Suppressor macrophage treated with lipopolysaccharide for 4 hours (primary cell): ENCODE results near the gene C19orf81.

Experiments used
- DNase-seq: peaks from one replicate; pipeline ENCODE4 v3.0.0-alpha.2; 2020

The C19orf81 gene

DNA sequence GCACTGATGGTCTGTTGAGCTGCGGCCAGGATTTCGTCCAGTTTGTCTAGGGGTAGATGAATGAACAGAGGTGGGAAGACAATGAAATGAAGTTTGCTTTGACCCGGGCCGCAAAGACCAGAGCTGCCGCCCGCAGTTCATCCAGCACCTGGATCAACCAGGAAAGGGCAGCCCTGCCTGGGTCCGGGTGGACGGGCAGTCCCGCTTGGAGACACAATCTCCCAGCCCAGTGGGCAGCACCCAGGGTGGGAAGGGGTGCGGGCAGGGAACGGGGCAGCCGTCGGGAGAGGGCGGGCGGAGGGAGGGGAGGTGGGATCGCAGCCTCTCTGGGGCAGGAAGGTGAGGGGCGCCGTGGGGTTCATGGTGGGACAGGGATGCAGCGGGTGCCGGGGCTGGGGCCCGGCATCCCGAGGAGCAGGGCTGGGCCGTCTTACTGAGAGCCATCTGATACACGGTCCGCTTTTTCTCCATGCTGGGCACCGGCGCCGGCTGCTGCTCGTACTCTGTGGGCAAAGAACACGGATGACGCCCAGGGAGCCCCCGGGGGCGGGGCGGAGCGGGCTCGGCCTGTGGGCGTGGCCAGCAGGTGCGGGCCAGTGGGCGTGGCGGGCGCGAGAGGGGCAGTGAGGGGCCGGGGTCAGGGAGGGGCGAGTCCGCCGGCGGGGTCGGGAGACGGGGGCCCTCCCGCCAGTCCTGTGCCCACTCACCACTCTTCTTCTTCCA, 37.2 kb downstream of the C19orf81 start:
- no peak for DNase-seq

DNA sequence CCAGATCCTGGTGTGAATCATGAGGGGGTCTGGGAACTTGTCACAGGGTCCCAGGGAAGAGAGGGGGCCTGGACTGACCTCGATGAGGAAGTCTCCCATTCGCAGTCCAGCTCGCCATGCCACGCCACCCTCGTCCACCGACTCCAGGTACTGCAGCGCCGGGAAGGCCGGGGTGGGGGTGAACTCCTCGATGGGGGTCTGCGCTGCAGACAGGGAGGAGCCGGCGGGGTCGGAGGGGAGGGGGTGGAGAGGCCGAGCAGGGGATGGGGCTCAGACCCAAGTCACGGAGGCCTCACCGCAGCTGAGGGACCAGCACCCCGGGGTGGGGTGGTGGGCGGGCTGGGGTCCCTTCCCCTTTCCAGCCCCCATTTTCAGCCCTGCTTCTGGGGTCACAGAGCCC, 39.5 kb downstream of the C19orf81 start:
- DNase-seq: no peak

DNA sequence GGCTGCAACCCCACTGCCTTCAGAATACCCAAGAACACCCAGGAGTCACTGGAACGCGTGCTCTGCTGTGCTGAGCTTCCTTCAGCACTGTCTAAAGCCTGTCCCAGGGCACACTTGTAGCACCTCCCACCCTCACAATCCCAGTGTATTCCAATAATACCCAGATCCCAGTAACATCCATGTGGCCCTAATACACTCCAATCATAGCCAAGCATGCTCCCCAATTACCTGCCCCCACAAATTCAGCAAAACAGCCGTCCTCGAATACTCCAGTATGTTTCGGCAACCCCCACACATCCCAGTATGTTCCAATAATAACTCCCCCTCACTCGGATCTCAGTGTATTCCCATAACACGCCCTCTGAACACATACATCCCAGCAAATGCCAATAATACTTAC, 41.2 kb downstream of the C19orf81 start:
- DNase-seq: no peak

DNA sequence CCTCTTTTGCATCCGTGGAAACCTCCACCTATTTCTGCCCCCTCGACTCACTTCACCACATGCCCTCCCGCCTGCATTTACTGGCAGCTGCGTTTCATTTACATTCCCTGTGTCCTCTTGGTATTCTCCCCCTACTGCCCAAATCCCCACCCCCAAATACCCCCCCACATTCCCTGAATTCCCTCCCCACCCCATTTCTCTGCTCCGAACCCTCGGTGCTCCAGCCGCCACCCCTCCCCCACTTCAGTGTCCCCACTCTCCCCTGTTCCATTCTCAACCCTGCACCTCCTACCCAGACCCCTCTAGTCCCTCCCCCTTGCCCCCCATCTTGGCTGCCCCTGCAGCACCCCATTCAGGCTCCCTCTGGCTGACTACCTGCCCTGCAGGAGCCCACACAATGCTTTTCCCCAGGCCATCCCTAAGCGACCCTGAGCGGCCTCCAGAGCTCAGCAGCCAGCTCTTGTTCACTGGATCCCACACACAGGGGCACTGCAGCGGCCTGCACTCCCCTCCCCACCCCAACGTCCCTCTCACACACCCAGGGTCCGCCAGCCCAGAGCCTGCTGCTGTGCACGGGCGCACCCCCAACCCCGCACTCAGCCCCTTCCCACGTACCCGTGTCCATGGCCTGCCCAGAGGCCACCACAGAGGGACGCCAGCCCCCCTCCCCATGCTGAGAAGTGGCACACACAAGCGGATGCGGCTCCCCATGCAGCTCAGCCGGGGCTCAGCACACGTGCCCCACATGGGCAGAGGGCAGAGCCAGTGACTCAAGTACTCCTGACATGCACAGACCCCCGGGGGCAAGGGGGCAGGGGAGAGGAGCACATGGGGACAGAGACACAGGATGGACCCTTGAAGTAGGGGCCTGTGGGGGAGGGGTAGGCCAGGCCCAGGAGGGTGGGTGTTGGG, 44.1 kb downstream of the C19orf81 start:
- DNase-seq: no peak

DNA sequence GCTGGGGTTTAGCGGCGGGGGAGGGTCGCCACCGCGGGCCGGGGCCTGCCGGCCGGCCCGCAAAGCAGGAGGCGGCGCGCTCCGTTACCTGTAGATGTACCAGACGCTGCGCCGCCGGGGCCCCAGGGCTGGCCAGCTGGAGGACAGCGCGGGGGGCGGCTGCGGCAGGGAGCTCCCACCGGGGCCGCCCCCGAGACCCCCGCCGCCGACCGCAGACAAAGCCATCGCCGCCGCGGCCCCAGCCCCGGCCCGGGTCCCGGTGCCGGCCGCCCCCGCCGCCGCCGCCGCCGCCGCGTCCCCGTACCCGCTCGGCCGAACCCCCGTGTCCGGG, 45.5 kb downstream of the C19orf81 start:
- no peak for DNase-seq

DNA sequence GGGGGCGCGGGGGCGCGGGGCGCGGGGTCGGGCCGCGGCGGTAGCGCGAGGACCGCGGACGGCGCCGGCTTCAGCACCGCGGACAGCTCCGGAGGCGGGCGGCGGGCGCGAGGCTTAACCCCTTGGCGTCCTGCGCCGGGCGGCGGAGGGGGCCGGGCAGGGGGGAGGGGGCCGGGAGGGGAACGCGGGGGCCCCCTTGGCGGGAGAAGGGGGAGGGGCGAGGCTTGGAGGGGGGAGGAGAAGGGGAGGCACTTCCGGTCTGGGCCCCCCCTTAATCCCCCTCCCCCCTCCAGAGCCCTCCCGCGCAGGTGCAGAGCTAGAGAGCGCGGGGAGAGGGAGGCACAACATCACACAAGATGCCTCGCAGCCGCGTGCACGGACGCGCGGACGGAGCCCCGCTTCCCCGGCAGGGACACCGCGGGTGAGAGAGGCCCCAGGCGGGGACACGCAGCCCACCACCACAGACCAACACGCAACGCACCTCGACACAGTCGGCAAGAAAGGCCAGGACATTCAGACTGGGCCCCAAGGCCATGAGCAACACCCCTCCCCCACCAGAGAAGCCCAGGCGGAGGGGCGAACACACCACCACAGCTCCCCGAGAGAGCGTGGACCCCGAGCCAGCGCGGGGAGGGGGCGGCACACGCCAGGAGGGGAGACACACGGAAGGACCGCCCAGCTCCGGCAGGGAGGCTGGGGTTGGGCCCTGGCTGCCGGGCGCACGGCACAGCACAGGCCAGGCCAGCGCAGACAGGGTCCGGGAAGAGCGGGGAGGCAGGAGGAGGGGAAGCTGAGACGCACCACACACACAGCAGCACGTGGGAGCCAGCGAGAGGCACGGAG, 46.2 kb downstream of the C19orf81 start:
- peak; percentile 16 for DNase-seq

DNA sequence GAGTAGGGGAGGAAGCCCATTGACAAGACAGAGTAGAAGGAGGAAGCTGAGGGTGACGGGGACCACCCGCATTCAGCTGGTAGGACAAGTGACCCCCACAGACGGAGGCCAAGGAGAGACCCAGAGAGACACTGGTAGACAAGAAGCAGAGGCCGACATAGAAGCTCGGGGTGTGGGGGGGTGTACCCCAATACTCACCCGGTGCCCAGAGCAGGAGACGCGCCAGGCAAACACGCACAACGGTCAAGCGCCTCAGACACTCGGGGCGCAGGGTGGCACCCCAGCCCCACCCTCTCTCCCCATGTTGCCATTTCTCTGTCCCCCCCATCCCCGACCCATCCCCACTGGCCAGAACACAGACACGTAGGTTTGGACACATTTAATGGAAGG, 46.8 kb downstream of the C19orf81 start:
- DNase-seq: no peak

DNA sequence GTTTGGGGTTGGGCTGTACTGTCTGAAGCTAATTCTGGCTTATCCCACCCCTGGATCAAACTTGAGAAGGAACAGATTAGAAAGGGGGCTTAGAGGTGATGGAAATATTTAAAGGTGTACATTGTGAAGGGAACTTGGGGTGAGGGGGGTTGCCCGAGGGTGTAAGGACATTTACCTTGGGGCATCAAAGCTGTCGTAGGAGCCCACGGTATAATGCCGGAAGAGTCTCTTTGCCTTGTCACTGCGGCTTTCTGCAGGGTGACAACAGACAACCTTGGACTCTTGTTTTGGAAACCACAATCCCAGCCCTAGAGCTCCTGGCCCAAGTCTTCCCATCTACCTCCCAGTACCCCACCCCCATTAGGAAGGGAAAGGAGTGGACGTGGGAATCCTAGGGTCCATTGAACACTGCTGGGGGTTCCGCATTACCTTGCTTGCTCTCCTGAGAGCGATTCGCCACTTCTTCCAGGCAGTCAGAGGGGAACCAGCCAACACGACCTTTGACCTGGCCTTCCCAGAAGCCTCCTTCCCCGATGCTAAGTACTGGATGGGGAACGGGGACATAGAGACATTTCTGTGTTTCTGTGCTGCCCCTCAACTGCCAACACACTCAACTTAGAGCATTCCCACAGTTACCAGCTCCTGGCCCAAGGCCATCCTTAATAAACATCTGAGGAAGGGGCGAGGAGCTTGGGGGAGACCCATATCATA, 48.3 kb downstream of the C19orf81 start:
- DNase-seq: no peak

DNA sequence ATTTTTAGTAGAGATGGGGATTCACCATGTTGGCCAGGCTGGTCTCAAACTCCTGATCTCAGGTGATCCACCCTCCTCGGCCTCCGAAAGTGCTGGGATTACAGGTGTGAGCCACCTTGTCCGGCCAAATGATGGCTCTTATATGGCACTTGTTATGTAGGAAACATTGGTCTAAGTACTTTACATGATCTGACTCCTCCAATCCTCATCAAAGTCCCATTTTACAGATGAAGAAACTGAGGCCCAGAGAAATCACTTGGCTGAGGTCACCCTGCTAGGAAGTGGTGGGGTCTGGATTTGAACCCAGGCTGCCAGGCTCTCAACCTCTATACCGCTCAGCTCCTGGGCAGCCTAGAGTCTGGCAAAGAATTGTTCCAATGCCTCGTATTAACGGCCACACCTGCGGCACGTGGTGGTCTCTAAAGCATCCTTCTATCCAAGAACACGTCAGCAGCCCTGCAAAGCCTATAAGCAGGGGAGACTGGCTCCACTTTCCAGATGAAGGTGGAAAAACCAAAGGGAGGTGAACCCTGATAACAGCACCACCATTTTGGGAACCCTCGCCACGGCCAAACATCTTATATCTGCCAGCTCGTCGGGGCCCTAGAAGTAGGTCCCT, 52.2 kb downstream of the C19orf81 start:
- no peak for DNase-seq

DNA sequence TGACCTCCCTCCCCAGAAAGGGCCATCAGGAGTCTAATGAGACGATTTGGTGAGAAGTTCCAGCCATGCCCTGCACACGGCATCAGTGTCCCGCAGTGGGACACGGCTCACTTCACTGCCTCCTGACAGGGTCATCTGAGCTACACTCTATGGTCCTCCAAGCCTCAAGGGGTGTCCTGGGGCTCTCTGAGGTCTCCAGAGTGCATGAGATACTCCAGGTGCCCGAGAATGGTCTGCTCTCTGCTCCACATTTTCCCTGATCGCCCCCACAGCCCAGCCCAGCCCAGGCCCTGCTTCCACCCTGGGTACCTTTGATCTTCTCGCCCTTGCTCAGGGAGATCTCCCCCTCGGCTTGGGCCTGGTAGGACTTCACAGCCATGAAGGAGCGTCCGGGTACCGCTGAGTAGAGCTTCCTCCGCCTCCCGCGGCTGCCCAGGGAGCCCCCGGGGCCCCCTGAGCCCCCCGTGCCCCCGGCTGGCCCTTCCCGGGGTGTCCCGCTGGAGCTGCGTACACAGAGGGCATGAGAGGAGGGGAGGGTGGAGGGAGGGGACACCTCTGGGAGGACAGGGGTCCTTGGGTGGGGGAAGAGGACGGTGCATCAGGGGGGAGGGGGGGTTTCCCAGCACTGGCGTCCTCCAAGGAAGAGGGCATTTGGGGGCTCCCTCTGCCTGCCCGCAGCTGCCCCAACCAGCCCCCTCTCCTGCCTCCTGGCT, 53.1 kb downstream of the C19orf81 start:
- DNase-seq: no peak

DNA sequence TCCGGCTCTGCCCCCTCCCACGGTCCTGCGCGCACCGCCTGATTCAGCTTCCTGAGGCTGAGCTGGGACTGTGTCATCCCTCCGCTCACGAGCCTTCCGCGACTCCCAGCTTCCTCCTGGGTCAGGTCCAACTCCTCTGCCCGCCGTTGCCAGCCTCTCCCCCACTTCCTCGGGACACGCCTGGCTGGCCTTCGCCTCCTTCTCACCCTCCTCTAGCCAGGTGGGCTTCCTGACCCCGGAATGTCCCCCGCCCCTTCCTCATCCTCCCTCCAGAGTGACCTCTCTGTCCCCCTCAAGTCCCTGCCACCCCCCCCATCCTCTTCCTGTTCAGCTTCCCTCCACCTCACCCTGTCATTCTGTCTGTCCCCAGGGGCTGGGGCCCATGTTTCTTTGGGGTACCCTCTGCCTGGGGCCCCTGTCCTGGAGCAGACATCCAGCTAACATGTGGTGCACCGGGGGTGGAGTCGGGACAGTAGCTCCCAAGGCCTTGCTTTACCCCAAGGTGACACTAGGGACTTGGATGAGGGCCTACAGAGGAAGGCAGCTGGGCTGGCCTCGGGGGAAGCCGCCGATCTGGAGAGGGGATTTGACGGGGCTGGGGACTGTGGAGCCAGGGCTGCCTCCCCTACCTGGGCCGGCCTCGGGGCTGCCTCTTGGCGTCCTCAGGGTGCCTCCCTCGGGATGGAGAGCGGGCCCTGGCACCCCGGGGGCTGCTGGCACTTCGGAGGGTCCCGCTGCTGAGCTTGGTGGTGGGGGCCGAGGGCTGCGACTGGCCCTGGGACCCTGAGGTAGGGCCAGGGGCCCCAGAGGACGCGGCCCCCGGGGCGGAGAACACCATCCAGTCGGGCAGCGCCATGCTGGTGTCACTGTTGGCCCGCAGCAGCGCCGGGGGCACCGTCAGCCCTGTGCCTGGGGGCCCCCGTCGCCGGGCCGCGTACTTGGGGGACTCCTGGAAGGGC, 53.9 kb downstream of the C19orf81 start:
- peak; percentile 72 for DNase-seq

DNA sequence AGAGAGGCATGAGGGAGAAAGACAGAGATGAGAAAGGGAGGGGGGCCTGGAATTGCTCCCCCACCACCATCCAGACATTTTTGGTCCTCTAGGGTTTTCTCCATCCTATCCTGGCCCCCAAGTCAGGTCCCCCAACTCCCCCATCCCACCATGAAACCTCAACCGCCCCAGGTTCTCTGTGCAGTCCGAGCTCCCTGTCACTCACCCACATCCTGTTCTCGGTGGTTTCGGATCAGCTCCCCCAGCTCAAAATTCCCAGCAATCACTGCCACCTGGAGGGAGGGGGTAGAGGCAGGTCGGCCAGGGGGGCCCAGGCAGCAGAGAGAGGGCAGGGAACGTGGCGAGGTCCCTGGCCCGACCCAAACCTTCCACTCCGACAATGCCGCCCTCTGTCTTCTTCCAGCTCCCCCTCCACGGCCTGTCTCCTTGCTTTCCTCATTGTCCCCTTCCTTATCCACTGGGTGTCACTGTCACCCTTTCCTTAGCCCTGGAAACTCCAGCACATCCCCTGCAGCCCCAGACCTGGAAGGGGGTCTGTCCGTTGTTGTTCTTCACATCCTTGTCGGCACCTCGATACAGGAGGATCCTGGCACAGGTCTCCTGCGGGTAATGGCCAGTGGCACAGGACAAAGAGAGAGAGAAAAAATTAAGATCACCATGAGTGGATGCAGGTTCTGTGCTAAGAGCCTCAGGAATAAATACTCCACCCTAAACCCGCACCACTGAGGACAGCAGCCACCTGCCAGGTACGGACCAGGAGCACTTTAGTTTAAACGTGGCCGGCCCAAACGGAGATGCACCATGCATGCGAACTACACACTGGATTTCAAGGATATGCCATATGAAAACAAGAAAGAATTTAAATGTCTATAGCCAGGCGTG, 54.9 kb downstream of the C19orf81 start:
- peak; percentile 12 for DNase-seq

DNA sequence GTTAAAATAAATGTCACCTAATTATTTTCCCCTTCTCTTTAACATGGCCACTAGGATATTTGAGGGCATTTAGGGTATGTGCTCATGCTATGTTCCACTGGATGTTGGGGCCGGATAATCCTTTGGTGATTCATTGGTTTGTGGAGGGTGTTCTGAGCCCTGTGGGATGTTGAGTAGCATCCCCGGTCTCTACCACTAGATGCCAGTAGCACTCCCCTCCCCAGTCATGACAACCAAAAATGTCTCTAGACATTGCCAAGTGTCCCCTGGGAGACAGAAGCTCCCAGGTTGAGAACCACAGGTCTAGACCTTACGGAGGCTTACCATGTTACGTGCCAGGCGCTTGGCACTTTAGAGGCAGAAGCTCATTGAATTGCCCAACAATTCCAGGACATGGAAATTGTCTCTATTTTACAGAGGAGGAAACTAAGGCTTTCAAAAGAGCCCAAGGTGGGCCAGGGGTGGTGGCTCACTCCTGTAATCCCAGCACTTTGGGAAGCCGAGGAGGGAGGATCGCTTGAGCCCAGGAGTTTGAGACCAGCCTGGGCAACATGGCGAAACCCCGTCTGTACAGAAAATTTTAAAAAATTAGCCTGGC, 56.3 kb downstream of the C19orf81 start:
- DNase-seq: peak; percentile 67

DNA sequence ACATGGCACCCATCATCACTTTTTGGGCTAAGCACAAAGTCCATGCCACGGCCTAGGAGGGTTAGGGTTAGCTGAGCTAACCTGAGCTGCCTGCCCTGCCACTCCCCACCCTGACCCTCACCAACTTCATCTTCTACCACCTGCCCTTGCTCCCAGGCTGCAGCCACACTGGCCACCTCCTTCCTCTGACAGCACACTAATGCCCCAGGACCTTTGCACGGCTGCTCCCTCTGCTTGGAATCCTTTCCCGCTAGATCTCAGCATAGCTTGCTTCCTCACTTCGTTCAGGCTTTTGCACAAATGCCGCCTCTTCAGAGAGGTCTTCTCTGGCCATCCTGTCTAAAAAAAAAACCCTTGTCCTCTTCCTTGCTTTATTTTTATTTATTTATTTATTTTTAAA, 57.1 kb downstream of the C19orf81 start:
- DNase-seq: no peak

DNA sequence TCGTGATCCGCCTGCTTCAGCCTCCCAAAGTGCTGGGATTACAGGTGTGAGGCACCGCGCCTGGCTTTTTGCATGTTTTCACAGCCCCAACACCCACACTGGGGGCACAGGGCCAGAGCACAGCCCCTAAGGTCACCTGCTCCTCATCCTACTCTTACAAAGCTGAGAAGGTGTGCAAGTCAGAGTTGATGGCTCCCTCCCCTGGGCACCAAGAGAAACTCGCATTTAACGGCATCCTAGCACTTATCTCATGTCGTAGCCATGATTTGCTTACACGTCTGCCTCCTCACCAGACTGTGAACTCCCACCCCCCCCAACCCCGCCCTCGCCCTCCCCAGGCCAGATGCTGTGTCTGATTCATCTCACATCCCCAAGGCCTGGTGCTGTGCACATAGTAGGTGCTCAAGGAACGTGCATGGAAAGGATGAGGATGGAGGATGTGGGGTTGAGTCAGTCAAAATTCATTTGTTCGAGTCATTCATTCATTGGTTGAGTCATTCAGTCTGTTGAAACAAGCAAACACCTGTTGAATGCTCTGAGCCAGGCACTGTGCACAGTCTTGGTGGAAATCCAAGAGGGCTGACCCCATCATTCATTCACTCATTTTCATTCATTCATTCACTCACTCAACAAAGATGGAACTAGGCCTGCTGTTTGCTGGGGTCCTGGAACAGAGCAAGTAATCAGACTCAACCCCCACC, 59.1 kb downstream of the C19orf81 start:
- no peak for DNase-seq
